ENCODE results near the gene ITPKB.

Gene ITPKB

DNA sequence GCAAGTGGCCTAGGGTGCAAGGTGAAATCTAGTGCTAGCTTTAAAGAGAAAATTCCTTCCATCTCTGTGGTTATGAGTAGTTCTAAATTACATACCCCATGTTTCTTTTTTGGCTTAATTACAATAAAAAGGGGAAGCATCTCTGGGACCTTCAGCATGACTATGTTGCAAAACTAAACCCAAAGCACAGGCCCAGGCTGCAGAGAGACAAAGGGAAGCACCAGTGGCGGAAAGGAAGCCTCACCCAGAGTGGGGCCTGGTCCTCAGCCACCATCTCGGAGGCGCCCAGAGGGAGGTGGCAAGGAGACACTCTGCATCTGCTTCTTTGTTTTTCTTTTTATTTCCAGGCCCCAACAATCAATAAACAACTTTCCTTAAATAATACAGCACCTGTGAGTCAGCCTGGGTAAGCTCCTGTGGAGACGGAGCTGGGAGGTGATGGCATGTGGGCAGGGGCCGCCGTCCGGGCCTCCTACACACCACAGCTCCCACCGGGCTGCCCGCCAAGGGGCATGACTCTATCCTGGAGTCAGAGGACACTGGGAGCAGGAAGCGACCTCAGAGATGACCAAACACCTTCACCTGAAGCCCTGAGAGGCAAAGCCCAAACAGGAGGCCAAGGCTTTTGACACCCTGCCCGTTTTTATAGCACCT is 21.7 kb downstream of the ITPKB start:
- TF ChIP-seq, protein P1, sequence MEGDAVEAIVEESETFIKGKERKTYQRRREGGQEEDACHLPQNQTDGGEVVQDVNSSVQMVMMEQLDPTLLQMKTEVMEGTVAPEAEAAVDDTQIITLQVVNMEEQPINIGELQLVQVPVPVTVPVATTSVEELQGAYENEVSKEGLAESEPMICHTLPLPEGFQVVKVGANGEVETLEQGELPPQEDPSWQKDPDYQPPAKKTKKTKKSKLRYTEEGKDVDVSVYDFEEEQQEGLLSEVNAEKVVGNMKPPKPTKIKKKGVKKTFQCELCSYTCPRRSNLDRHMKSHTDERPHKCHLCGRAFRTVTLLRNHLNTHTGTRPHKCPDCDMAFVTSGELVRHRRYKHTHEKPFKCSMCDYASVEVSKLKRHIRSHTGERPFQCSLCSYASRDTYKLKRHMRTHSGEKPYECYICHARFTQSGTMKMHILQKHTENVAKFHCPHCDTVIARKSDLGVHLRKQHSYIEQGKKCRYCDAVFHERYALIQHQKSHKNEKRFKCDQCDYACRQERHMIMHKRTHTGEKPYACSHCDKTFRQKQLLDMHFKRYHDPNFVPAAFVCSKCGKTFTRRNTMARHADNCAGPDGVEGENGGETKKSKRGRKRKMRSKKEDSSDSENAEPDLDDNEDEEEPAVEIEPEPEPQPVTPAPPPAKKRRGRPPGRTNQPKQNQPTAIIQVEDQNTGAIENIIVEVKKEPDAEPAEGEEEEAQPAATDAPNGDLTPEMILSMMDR (conservative IDR thresholded peaks at IDR 0.05) = no peak
- H3K27ac ChIP-seq = no peak overlapping the region

DNA sequence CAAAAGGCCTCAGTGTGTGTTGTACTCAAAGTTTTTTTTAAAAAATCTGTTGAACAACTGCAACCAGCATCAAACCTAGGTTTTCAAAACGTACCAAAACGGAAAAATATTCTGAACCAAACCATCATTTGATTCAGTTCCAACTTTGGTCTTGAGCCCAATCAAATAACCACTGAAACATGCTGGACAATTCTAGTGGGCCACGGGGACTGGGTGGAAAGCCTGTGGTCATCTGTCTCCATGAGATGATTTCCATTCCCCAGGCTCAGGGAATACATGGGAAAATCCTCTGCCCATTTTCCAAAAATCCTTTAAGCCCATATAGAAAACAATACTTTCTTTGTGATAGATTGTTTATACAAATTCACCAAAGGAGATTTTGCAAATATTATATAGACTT is 22.5 kb downstream of the ITPKB start:
- TF ChIP-seq, protein P1 (conservative IDR thresholded peaks at IDR 0.05) = no peak
- H3K27ac ChIP-seq = no peak overlapping the region

DNA sequence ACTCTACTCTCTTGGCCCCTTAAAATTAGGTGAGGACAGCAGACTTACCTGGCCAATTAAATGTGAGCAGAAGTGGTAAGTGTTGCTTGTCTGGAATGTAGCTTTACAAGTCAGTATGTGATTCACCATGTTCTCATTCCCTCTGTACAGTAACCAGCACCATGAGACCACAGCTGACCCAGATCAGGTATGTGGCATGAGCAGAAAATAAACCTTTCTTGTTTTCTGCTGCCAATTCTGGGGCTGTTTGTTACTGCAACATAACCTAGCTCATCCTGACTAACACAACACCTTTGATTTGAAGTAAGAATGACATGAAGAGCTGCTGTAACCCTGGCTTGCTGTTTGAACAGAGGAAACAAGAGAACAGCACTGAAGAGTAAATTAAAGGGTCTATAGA is 24.9 kb downstream of the ITPKB start:
- TF ChIP-seq, protein P1 (conservative IDR thresholded peaks at IDR 0.05) = no peak
- H3K27ac ChIP-seq = peak overlapping the region; percentile 54

DNA sequence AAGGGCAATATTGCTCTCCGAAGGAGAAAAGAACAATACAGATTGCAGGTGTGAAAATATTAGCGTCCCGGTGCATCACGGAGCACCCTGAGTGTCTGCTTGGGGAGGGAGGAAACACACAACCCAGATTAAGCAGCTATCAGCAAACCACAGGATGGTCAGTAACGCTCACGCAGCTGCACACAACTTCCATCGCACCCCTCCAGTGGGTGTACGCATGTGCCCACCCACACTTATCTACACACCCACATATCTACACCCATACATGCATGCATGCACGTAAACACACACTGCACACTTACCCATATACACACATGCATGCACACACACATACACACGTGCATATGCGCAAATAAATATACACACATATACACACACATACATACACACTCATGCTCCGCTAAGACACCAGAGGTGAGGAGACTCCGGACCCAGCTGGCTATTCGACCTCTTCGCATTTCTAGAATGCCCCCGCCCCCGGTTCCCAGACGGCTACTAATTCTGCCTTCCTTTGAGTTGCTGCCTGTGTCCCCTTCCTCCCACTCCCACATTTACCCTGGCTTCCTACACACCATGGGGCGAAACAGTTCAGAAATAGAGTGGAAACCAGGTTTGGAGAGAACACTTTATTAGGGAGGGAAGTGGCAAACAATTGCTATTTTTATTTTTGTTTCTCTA is 26.2 kb downstream of the ITPKB start:
- TF ChIP-seq, protein P1 (conservative IDR thresholded peaks at IDR 0.05) = no peak

DNA sequence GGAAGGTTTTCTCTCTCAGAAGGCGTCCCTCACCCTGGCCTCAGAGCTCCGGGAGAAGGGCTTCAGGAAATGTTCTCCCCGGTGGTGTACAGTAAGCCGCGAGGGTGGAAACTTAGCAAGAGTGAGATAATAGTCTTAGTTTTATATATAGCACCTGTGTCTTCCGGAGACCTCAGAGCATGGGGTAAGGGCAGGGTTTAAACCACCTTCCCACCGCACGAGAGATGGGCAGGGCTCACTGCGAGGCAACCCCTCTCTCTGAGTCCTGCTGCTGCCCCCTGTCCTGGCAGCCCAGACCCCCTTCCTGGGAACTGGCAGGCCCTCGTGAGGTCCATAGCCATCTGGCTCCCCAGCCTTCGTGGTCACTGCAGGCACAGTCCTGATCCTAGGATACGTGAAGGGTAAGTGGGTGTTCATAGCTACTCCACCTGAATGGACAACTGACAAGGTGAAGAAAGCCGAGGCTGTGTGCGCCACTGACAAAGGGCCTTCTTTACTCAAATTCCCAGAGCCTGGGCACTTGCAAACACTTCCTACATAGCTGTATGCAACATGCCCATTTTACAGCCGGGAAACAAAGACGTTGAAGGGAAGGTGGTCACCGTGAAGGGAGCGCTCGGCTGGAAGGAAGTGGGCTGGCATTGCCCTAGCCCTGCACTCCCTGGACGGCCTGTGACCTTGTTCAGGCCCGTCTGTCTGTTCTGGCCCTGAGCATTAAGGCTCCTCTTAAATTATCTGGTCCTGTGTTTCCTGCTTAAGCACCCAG is 26.9 kb downstream of the ITPKB start:
- no peak overlapping the region for H3K27ac ChIP-seq

More for the DNA sequence above, 26.2 kb downstream of the ITPKB start:
- peak overlapping the region; percentile 54 for H3K27ac ChIP-seq

DNA sequence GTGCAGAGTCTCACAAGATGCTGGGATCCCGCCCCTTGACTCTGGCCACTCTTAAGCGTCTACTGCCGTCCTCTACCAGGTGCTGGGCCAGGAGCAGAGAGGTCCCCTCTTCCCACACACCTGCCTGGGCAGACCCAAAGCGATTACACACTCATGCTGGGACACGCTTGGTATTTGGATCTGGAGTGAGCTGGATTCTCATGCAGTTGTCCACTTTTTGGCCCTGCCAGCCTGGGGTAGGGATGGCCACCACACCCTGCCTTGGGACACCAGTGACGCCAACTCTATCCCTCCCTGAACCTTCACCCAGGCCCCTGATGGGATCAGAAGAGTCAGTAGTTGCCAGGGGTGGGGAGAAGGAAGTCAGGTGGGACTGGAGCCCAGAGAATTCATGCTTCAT is 28.6 kb downstream of the ITPKB start:
- TF ChIP-seq, protein P1 (conservative IDR thresholded peaks at IDR 0.05) = no peak
- H3K27ac ChIP-seq = peak overlapping the region; percentile 10; the same call in 1 of the 2 replicates

More for the DNA sequence above, 26.9 kb downstream of the ITPKB start:
- TF ChIP-seq, protein P1 (conservative IDR thresholded peaks at IDR 0.05) = no peak

DNA sequence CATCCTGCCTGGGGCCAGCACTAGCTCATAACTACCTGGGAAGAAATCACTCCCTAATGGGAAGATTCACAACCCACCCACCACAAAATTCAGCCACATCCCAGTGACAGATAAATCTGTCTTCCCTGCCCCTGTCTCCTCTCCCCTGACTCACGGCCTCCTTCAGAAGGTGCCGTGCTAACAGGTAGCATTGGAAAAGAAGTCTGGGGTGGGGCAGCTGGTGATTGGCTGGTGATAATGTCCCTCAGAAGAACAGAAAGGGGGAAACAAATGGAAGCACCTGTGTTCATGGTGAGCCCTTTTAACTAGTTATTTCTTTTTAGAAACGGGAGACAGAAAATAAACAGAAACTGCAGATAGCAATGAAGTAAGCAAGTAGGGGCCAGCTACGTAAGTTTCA is 29.1 kb downstream of the ITPKB start:
- no peak overlapping the region for H3K27ac ChIP-seq
- TF ChIP-seq, protein P1 (conservative IDR thresholded peaks at IDR 0.05) = no peak
